GM13977 (cell line): Measurements from ENCODE around the gene PRELID2.

Experiments used
- DNase-seq: peaks from one replicate; pipeline ENCODE4 v3.0.0; 2012; ENCODE audit warnings: low spot score
- CTCF ChIP-seq: IDR thresholded peaks from 2 replicates; pipeline ENCODE4 v1.5.1; 2012; ENCODE audit warnings: mild to moderate bottlenecking, control low read depth; ENCODE audit not compliant: insufficient read depth; ENCODE audit errors: extremely low read depth, missing control alignments
- in situ Hi-C: fragments of 300-500 bp; cut with MboI; formaldehyde crosslinking; loops from one replicate; pipeline ENCODE4 v1.12.0; 2022; ENCODE audit warnings: low sequenced_read_pairs, low pct_unique_long_range_greater_than_20kb, mixed read lengths, inconsistent platforms; ENCODE audit not compliant: unreplicated experiment

PRELID2 gene

GRCh38 chr5:145776886-145777285 is 58.3 kb downstream of the PRELID2 start:
- in situ Hi-C loops, result no loop called here
- TF ChIP-seq CTCF, result no peak
- no peak for DNase-seq

GRCh38 chr5:145775893-145776444 is 59.2 kb downstream of the PRELID2 start:
- no peak for TF ChIP-seq CTCF
- in situ Hi-C loops, result no loop called here
- no peak for DNase-seq

- in situ Hi-C loops, result no loop called here
- no peak for DNase-seq
- no peak for TF ChIP-seq CTCF
These were observed 59.7 kb downstream of the PRELID2 start for GRCh38 chr5:145775411-145775810.

GRCh38 chr5:145774442-145774841 is 60.7 kb downstream of the PRELID2 start:
- in situ Hi-C loops, result no loop called here
- TF ChIP-seq CTCF, result no peak
- DNase-seq, result no peak

- in situ Hi-C loops, result no loop called here
- no peak for TF ChIP-seq CTCF
- DNase-seq, result no peak
These were observed 62.7 kb downstream of the PRELID2 start for GRCh38 chr5:145772466-145772865.

GRCh38 chr5:145768863-145769262 is 66.3 kb downstream of the PRELID2 start:
- in situ Hi-C loops, result no loop called here
- no peak for TF ChIP-seq CTCF
- no peak for DNase-seq

- in situ Hi-C loops, result no loop called here
- no peak for TF ChIP-seq CTCF
These were observed 70.8 kb downstream of the PRELID2 start for GRCh38 chr5:145764325-145764724.

More at GRCh38 chr5:145764325-145764724, 70.8 kb downstream of the PRELID2 start:
- no peak for DNase-seq
